OCI-LY1 (cell line): ENCODE data around the gene SLC2A10.

Experiments
- H2AFZ ChIP-seq: fragments of 200-600 bp; sonication (generic), shearing (Covaris generic); 2 replicates; pipeline ENCODE4 v1.6.0; 2014; ENCODE audit warnings: antibody characterized with exemption, mild to moderate bottlenecking, low read length
- H3F3A ChIP-seq: fragments of 200-600 bp; sonication (generic), shearing (Covaris generic); 2 replicates; pipeline ENCODE4 v1.6.0; 2014; ENCODE audit warnings: mild to moderate bottlenecking, antibody characterized with exemption, low read length, moderate library complexity; ENCODE audit not compliant: insufficient read depth
- H3K27ac ChIP-seq: fragments of 200-600 bp; sonication (generic); 2 replicates; pipeline ENCODE4 v1.5.1; 2014; ENCODE audit warnings: low read length, mixed run types, mild to moderate bottlenecking, low read depth; ENCODE audit not compliant: poor library complexity, severe bottlenecking
- H3K27me3 ChIP-seq: fragments of 200-600 bp; sonication (generic); 2 replicates; pipeline ENCODE4 v1.6.0; 2014; ENCODE audit warnings: antibody characterized with exemption, mild to moderate bottlenecking, low read length, moderate library complexity; ENCODE audit not compliant: insufficient read depth
- H3K36me3 ChIP-seq: fragments of 200-600 bp; sonication (generic); 2 replicates; pipeline ENCODE4 v1.6.1; 2014; ENCODE audit warnings: mild to moderate bottlenecking, antibody characterized with exemption, low read length, moderate library complexity, mixed read lengths; ENCODE audit not compliant: insufficient read depth
- H3K4me1 ChIP-seq: fragments of 200-600 bp; sonication (generic); 2 replicates; pipeline ENCODE4 v1.5.1; 2014; ENCODE audit warnings: mild to moderate bottlenecking, low read length, moderate library complexity; ENCODE audit not compliant: insufficient read depth, severe bottlenecking
- H3K4me2 ChIP-seq: fragments of 200-600 bp; sonication (generic), shearing (Covaris generic); 2 replicates; pipeline ENCODE4 v1.6.1; 2014; ENCODE audit warnings: low read length
- H3K4me3 ChIP-seq: fragments of 200-600 bp; sonication (generic); 2 replicates; pipeline ENCODE4 v1.5.1; 2014; ENCODE audit warnings: low read length, low read depth, mild to moderate bottlenecking, mixed read lengths; ENCODE audit not compliant: poor library complexity, severe bottlenecking
- H3K79me2 ChIP-seq: fragments of 200-600 bp; shearing (Covaris generic); 2 replicates; pipeline ENCODE4 v1.6.1; 2016; ENCODE audit warnings: mixed run types, low read length, mixed read lengths; ENCODE audit not compliant: insufficient read depth
- H3K9ac ChIP-seq: fragments of 200-600 bp; sonication (generic), shearing (Covaris generic); 2 replicates; pipeline ENCODE4 v1.6.1; 2014; ENCODE audit warnings: mild to moderate bottlenecking, low read length, mixed read lengths
- H3K9me2 ChIP-seq: fragments of 200-600 bp; sonication (generic), shearing (Covaris generic); 2 replicates; pipeline ENCODE4 v1.6.1; 2014; ENCODE audit warnings: low read depth, mild to moderate bottlenecking, low read length, mixed read lengths
- H3K9me3 ChIP-seq: fragments of 200-600 bp; shearing (Covaris generic); 2 replicates; pipeline ENCODE4 v1.6.1; 2014; ENCODE audit warnings: low read length, mixed read lengths
- H4K20me1 ChIP-seq: fragments of 200-600 bp; sonication (generic), shearing (Covaris generic); 2 replicates; pipeline ENCODE4 v1.6.0; 2016; ENCODE audit warnings: mild to moderate bottlenecking, low read length; ENCODE audit not compliant: insufficient read depth
- EZH2 ChIP-seq: fragments of 200-600 bp; sonication (generic), shearing (Covaris generic); IDR thresholded peaks from 2 replicates; pipeline ENCODE4 v1.8.0; 2017; ENCODE audit warnings: borderline replicate concordance, mixed run types, mild to moderate bottlenecking, antibody characterized with exemption, low read length, moderate library complexity, mixed read lengths
- TF ChIP-seq, protein P1 (sequence below): fragments of 200-600 bp; sonication (generic), shearing (Covaris generic); IDR thresholded peaks from 2 replicates; pipeline ENCODE4 v1.5.1; 2017; ENCODE audit warnings: mild to moderate bottlenecking, antibody characterized with exemption, low read length, moderate library complexity, mixed read lengths

Gene SLC2A10

DNA sequence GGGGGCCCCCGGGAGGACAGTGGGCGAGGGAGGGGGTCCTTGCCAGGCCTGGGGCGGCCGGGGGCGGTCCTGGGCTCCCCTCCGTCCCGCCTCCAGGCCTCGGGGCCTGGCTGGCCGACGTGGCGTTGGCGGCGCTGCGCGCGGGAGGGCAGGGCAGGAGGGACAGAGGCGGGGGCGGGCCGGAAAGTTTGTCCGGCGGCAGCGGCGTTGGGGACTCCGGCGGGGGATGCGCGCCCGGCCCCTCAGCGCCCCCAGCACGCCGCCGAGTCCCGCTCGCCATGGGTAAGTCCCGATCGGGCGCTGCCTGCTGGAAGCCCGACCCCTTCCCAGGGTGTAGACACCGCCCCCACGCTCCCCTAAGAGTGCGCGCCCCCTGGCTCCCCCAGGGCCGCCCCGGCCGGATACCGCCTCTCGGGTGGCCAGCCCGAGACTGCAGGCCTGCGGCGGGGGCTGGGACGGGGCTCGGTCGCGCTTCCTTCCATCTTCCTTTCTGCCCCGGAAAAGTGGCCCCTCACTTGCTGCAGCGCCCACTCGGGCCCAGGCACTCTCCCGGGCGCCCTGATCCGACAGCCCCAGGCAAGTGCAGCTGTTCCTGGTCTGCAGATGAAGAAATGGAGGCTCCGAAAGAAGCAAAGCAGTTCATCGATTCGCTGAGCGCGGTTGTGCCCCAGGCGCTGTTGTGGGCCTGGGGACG is at the start of gene SLC2A10:
Gene SLC2A10 (plus strand): TSS at position 191 of the 694 bp plus-strand sequence. CDS start 88 bp downstream, at position 279.
- no peak within 1 kb of the TSS for H3K9ac ChIP-seq
- no peak within 1 kb of the TSS for H3K4me2 ChIP-seq
- no peaks in the 10 kb centered on the region for H3K9me2 ChIP-seq
- no peaks in the 10 kb centered on the region for H3K79me2 ChIP-seq
- peaks cover 5% of the 10 kb centered on the region; the same call in 1 of the 2 replicates for H3K9me3 ChIP-seq
- peaks cover 3% of the 10 kb centered on the region; the same call in 1 of the 2 replicates for H3K27me3 ChIP-seq
- TF ChIP-seq, protein P1, sequence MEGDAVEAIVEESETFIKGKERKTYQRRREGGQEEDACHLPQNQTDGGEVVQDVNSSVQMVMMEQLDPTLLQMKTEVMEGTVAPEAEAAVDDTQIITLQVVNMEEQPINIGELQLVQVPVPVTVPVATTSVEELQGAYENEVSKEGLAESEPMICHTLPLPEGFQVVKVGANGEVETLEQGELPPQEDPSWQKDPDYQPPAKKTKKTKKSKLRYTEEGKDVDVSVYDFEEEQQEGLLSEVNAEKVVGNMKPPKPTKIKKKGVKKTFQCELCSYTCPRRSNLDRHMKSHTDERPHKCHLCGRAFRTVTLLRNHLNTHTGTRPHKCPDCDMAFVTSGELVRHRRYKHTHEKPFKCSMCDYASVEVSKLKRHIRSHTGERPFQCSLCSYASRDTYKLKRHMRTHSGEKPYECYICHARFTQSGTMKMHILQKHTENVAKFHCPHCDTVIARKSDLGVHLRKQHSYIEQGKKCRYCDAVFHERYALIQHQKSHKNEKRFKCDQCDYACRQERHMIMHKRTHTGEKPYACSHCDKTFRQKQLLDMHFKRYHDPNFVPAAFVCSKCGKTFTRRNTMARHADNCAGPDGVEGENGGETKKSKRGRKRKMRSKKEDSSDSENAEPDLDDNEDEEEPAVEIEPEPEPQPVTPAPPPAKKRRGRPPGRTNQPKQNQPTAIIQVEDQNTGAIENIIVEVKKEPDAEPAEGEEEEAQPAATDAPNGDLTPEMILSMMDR = no peak
- TF ChIP-seq EZH2 = no peak
- no peak within 1 kb of the TSS for H2AFZ ChIP-seq
- H3K4me3 ChIP-seq = no peak within 1 kb of the TSS
- no peaks in the 10 kb centered on the region; the same call in 1 of the 2 replicates for H3K36me3 ChIP-seq
- no peaks in the 10 kb centered on the region for H4K20me1 ChIP-seq
- H3K4me1 ChIP-seq = no peaks in the 10 kb centered on the region
- H3F3A ChIP-seq = no peaks in the 10 kb centered on the region
- no peak within 1 kb of the TSS for H3K27ac ChIP-seq

- no peak overlapping the region for H2AFZ ChIP-seq
- no peaks in the 10 kb centered on the region for H3K27me3 ChIP-seq
- TF ChIP-seq EZH2 = no peak
- TF ChIP-seq, protein P1 = no peak
- H3K4me2 ChIP-seq = no peak overlapping the region
- H3K9me2 ChIP-seq = no peaks in the 10 kb centered on the region; the same call in 1 of the 2 replicates
- H3K4me1 ChIP-seq = no peaks in the 10 kb centered on the region
- H3K27ac ChIP-seq = no peak overlapping the region
- no peaks in the 10 kb centered on the region for H4K20me1 ChIP-seq
- no peak overlapping the region for H3K4me3 ChIP-seq
- H3K9me3 ChIP-seq = 0 out of 2 replicates have a peak, but pooled peaks cover 3% of the 10 kb centered on the region
- no peak overlapping the region for H3K9ac ChIP-seq
- H3K36me3 ChIP-seq = no peaks in the 10 kb centered on the region
- no peaks in the 10 kb centered on the region for H3F3A ChIP-seq
- no peaks in the 10 kb centered on the region for H3K79me2 ChIP-seq
Observed at GRCh38 chr20:46660487-46660886, 49.0 kb upstream of the SLC2A10 start.

DNA sequence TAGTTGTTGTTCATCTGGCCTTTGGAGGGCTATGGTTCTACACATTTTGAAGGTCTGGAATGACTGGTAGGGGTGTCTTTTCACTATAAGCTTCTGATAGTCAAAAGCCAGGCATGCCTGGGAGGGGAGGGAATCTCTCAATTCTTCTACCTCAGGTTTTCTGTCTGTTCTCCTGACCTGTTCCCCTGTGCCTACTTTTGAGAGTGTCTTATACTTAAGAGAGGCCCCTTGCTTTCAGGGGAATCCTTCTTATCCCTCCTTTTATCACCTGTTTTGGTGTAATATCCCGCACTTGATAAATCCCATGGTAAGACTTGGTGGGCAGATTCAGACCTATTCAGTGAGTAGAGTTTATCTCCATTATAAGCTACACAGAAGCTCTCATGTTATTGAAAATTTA is 47.8 kb upstream of the SLC2A10 start:
- Histone ChIP-seq H3K9ac (no peak overlapping the region), H3K9me3 (0 out of 2 replicates have a peak, but pooled peaks cover 3% of the 10 kb centered on the region), H3K27ac (no peak overlapping the region), H3K4me2 (no peak overlapping the region), H3F3A (no peaks in the 10 kb centered on the region), H3K4me1 (no peaks in the 10 kb centered on the region), H3K4me3 (no peak overlapping the region), H3K79me2 (no peaks in the 10 kb centered on the region), H4K20me1 (no peaks in the 10 kb centered on the region), H2AFZ (no peak overlapping the region), H3K36me3 (no peaks in the 10 kb centered on the region), H3K27me3 (no peaks in the 10 kb centered on the region), H3K9me2 (no peaks in the 10 kb centered on the region; the same call in 1 of the 2 replicates)
- TF ChIP-seq, protein P1 = no peak
- TF ChIP-seq EZH2 = no peak
